Thyroid gland (tissue), 4 donors: Measurements from ENCODE around the gene NSL1. TPM values are rescaled to one million over a fixed set of nuclear protein-coding genes. Genes with fewer than 3 reads are reported as not detected.

ENCODE experiments used
- DNase-seq, 2 donors: peaks; one replicate each; pipeline ENCODE4 v3.0.0-alpha.2; 2019
- H3K27ac ChIP-seq, 3 donors: fragments of 200-600 bp; sonication (generic); 1 replicate in 2 of 3; 2 replicates in 1 of 3; pipeline ENCODE4 v1.5.1; 2016 to 2019; ENCODE audit warnings: mild to moderate bottlenecking in 1 of 3, moderate library complexity in 1 of 3
- H3K27me3 ChIP-seq: fragments of 200-600 bp; sonication (generic); one replicate; pipeline ENCODE4 v1.5.1; 2019
- H3K36me3 ChIP-seq, 2 donors: fragments of 200-600 bp; sonication (generic); one replicate each; pipeline ENCODE4 v1.5.1; 2016 to 2019
- H3K4me1 ChIP-seq, 2 donors: fragments of 200-600 bp; sonication (generic); one replicate each; pipeline ENCODE4 v1.5.1; 2017 to 2019
- H3K4me3 ChIP-seq, 3 donors: fragments of 200-600 bp; sonication (generic); replicated peaks in 1 of 3; 1 replicate in 2 of 3; 2 replicates in 1 of 3; pipeline ENCODE4 v1.5.1; 2016; ENCODE audit warnings: mild to moderate bottlenecking in 1 of 3
- H3K9me3 ChIP-seq: fragments of 200-600 bp; sonication (generic); one replicate; pipeline ENCODE4 v1.5.1; 2017
- CTCF ChIP-seq, 6 experiments: fragments of 200-600 bp in 3 of 6; fragments of 450-650 bp in 3 of 6; sonication (generic) in 3 of 6; IDR thresholded peaks; one replicate each; pipeline ENCODE4 v1.5.1; 2016 to 2019; ENCODE audit warnings: antibody characterized with exemption in 6 of 6, mild to moderate bottlenecking in 2 of 6, inconsistent platforms in 1 of 6, moderate library complexity in 1 of 6
- POLR2A ChIP-seq, 2 donors: fragments of 450-650 bp; IDR thresholded peaks; one replicate each; pipeline ENCODE4 v1.6.1; 2017; ENCODE audit warnings: antibody characterized with exemption in 2 of 2, mild to moderate bottlenecking in 2 of 2, moderate library complexity in 1 of 2
- WGBS, 2 donors: methylation state at CpG; one replicate each; pipeline ENCODE4 v1.1.5; 2017; 5-methylcytosine and 5-hydroxymethylcytosine counted together
- intact Hi-C: fragments of 100-400 bp; cut with DNase I; formaldehyde crosslinking; loops from one replicate; pipeline ENCODE4 v1.15.1; 2023
- total RNA-seq, 4 donors: library from RNA; depleted of rRNA; stranded (reverse); fragments of >200 nt; gene quantifications; one replicate each; pipeline ENCODE4 v1.2.3, GENCODE V29; 2016

Gene NSL1
- total RNA-seq, 4 donors from 2014 or later = 47.5 to 62.8 (median 62.2) TPM

GRCh38 chr1:212743901-212744475 is 47.6 kb downstream of the NSL1 start:
- Histone ChIP-seq H3K27me3 (no peaks in the 10 kb centered on the region), H3K36me3 (no peaks in the 10 kb centered on the region), H3K4me1 (no peaks in the 10 kb centered on the region), H3K27ac (no peak overlapping the region), H3K9me3 (no peaks in the 10 kb centered on the region), H3K4me3 (no peak overlapping the region)
- 87% methylated on average over 4 of the region's 4 CpGs for whole genome bisulfite sequencing, 2 donors
- intact Hi-C loops = no loop called here
- TF ChIP-seq POLR2A (IDR thresholded peaks at IDR 0.05) (no peak), CTCF (IDR thresholded peaks at IDR 0.05) (no peak)
- no peak for DNase-seq

GRCh38 chr1:212738330-212738729 is 53.2 kb downstream of the NSL1 start:
- 82 to 92% methylated on average over 1 of the region's 1 CpG for WGBS, 2 donors
- TF ChIP-seq POLR2A (IDR thresholded peaks at IDR 0.05) (no peak), CTCF (IDR thresholded peaks at IDR 0.05) (no peak)
- intact Hi-C loops = no loop called here
- no peak overlapping the region for H3K27ac ChIP-seq
- DNase-seq = no peak
- H3K4me1 ChIP-seq = no peaks in the 10 kb centered on the region
- no peaks in the 10 kb centered on the region for H3K27me3 ChIP-seq
- H3K36me3 ChIP-seq = no peaks in the 10 kb centered on the region
- no peaks in the 10 kb centered on the region for H3K9me3 ChIP-seq
- H3K4me3 ChIP-seq = no peak overlapping the region

- no peaks in the 10 kb centered on the region for H3K36me3 ChIP-seq
- H3K27ac ChIP-seq = no peak overlapping the region
- H3K4me1 ChIP-seq = no peaks in the 10 kb centered on the region
- H3K9me3 ChIP-seq = no peaks in the 10 kb centered on the region
- no peak for TF ChIP-seq CTCF (IDR thresholded peaks at IDR 0.05)
- no peak for TF ChIP-seq POLR2A (IDR thresholded peaks at IDR 0.05)
- H3K27me3 ChIP-seq = no peaks in the 10 kb centered on the region
- no peak overlapping the region for H3K4me3 ChIP-seq
- DNase-seq = no peak
- intact Hi-C loops = no loop called here
Observed at GRCh38 chr1:212737559-212737958, 54.0 kb downstream of the NSL1 start.

- no peaks in the 10 kb centered on the region for H3K4me1 ChIP-seq
- intact Hi-C loops = no loop called here
- H3K27me3 ChIP-seq = no peaks in the 10 kb centered on the region
- no peak for DNase-seq
- no peaks in the 10 kb centered on the region for H3K9me3 ChIP-seq
- H3K27ac ChIP-seq = no peak overlapping the region
- WGBS, 2 donors = 96 to 98% methylated on average over 8 of the region's 8 CpGs
- TF ChIP-seq POLR2A (IDR thresholded peaks at IDR 0.05) = no peak
- TF ChIP-seq CTCF (IDR thresholded peaks at IDR 0.05) = no peak
- no peak overlapping the region for H3K4me3 ChIP-seq
- H3K36me3 ChIP-seq = no peaks in the 10 kb centered on the region
Observed at GRCh38 chr1:212733109-212733508, 58.5 kb downstream of the NSL1 start.

- Histone ChIP-seq H3K9me3 (no peaks in the 10 kb centered on the region), H3K4me3 (no peak overlapping the region), H3K27me3 (no peaks in the 10 kb centered on the region), H3K4me1 (no peaks in the 10 kb centered on the region), H3K27ac (no peak overlapping the region), H3K36me3 (no peaks in the 10 kb centered on the region)
- WGBS, 2 donors = 91 to 93% methylated on average over 1 of the region's 1 CpG
- TF ChIP-seq POLR2A (IDR thresholded peaks at IDR 0.05) = no peak
- TF ChIP-seq CTCF (IDR thresholded peaks at IDR 0.05) = no peak
- DNase-seq = no peak
- intact Hi-C loops = no loop called here
Observed at GRCh38 chr1:212731630-212732029, 59.9 kb downstream of the NSL1 start.
